ENCODE data around the gene CTXN1.
"Not testable (repeated sequence)": the region's sequence is repeated elsewhere in the genome, so short reads cannot be mapped to it uniquely, and the experiment has no call there.

Gene CTXN1

GRCh38 chr19:7900931-7901330 lies 25.0 kb downstream of the CTXN1 start:
- DNase-seq (ENCODE audit: low read depth in 2 of 2): no peak

DNA sequence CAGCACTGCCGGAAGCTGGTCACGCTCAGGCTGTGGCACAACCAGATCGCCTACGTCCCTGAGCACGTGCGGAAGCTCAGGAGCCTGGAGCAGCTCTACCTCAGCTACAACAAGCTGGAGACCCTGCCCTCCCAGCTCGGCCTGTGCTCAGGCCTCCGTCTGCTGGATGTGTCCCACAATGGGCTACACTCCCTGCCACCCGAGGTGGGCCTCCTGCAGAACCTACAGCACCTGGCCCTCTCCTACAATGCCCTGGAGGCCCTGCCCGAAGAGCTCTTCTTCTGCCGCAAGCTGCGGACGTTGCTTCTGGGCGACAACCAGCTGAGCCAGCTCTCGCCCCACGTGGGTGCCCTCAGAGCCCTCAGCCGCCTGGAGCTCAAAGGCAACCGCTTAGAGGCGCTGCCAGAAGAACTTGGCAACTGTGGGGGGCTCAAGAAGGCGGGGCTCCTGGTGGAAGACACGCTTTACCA lies 25.5 kb downstream of the CTXN1 start:
- DNase-seq (ENCODE audit: low read depth in 2 of 2): no peak

DNA sequence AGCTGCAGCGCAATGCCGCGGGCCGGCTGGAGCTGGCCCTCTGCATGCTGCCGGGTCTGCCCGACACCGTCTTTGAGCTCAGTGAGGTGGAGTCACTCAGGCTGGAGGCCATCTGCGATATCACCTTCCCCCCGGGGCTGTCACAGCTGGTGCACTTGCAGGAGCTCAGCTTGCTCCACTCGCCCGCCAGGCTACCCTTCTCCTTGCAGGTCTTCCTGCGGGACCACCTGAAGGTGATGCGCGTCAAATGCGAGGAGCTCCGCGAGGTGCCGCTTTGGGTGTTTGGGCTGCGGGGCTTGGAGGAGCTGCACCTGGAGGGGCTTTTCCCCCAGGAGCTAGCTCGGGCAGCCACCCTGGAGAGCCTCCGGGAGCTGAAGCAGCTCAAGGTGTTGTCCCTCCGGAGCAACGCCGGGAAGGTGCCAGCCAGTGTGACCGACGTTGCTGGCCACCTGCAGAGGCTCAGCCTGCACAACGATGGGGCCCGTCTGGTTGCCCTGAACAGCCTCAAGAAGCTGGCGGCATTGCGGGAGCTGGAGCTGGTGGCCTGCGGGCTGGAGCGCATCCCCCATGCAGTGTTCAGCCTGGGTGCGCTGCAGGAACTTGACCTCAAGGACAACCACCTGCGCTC lies 26.1 kb downstream of the CTXN1 start:
- no peak for DNase-seq (ENCODE audit: low read depth in 2 of 2)

DNA sequence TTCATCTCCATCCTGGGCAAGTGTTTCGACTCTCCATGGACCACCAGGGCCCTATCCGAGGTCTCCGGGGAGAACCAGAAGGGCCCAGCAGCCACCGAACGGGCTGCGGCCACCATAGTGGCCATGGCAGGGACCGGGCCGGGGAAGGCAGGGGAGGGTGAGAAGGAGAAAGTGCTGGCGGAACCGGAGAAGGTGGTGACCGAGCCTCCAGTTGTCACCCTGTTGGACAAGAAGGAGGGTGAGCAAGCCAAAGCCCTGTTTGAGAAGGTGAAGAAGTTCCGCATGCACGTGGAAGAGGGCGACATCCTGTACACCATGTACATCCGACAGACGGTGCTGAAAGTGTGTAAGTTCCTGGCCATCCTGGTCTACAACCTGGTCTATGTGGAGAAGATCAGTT lies 27.0 kb downstream of the CTXN1 start:
- DNase-seq (ENCODE audit: low read depth in 2 of 2): no peak

DNA sequence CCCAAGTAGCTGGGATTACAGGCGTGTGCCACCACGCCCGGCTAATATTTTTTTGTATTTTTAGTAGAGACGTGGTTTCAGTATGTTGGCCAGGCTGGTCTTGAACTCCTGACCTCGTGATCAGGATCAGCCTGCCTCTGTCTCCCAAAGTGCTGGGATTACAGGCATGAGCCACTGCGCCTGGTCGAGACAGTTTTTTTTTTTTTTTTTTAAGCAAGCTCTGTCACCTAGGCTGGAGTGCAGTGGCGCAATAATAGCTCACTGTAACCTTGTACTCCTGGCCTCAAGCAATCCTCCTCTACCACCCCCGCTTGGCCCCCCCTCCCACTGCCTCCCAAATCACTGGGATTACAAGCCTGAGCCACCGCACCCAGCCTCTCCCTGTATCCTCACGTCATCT lies 28.6 kb downstream of the CTXN1 start:
- DNase-seq (ENCODE audit: low read depth in 2 of 2): no peak

DNA sequence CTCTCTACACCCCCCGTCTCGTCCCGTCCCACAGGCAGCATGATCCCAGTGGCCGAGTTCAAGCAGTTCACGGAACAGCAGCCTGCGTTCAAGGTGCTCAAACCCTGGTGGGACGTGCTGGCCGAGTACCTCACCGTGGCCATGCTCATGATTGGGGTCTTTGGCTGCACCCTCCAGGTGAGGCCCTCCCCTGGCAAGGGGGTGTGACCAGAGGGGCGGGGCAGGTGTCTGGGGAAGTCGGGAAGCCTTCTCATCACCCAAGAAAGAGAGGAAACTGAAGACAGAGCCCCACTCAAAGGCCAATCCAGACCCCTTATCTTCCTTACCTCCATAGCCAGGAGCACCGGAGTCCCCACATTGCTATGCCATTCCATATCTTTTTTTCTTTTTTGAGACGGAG lies 30.4 kb downstream of the CTXN1 start:
- DNase-seq (ENCODE audit: low read depth in 2 of 2): no peak

- DNase-seq (ENCODE audit: low read depth in 2 of 2): no peak
Observed at GRCh38 chr19:7894612-7895309, 31.2 kb downstream of the CTXN1 start.

GRCh38 chr19:7893362-7894101 lies 32.4 kb downstream of the CTXN1 start:
- DNase-seq (ENCODE audit: low read depth in 2 of 2): not testable (repeated sequence)

DNA sequence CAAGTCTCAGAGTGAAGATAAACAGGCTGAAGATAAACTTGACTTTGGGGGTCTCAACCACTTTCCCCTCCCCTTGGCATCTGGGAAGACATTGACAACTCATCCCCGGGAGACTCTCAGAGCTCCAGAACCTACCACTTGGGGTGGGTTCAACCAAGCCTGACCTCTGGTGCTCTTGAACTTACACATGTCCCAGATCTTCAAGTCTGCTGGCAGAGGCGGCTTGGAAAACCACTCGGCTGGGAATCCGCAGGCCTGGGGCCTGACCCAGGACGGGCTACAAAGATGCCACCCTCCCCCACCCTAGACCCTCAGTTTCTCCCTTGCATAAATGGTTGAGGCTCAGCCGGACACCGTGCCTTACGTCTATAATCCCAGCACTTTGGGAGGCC lies 37.1 kb downstream of the CTXN1 start:
- no peak for DNase-seq (ENCODE audit: low read depth in 2 of 2)

- peak in 1 of 2 donors; percentile 39 for DNase-seq (ENCODE audit: low read depth in 2 of 2)
Observed at GRCh38 chr19:7888145-7888825, 37.6 kb downstream of the CTXN1 start, which contains the start of gene LRRC8E. Gene LRRC8E, plus strand, starts transcription at chr19:7888510. Its CDS starts 7,094 bp downstream, at chr19:7895604.

DNA sequence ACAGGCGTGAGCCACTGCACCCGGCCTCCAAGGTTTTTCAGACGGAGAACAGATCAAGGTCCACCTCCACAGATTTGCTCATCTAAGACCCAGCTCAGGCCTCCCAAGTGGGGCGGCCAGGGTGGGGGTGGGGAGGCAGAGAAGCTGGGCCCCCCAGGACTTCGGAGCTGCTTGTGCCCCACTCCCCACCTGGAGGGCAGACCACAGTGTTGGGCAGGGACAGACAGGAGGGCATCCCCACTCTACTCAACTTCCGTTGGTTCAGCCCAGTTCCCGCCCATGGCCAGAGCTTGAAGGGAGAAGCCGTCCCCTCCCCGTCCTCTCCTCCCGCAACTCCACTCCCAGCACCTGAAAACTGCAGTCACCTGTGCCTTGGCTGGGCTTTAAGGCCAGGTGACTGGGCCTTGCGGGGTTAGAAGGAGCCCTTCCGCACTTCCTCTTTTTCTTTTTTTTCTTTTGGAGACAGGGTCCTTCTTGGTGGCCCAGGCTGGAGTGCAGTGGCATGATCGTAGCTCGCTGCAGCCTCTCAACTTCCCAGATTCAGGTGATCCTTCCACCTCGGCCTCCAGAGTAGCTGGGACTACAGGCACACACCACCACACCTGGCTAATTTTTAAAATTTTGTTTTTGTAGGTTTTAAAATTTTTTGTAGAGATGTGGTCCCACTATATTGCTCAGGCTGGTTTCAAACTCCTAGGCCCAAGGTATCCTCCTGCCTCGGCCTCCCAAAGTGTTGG lies 38.4 kb downstream of the CTXN1 start:
- no peak for DNase-seq (ENCODE audit: low read depth in 2 of 2)

GRCh38 chr19:7885818-7886217 lies 40.1 kb downstream of the CTXN1 start:
- no peak for DNase-seq (ENCODE audit: low read depth in 2 of 2)

DNA sequence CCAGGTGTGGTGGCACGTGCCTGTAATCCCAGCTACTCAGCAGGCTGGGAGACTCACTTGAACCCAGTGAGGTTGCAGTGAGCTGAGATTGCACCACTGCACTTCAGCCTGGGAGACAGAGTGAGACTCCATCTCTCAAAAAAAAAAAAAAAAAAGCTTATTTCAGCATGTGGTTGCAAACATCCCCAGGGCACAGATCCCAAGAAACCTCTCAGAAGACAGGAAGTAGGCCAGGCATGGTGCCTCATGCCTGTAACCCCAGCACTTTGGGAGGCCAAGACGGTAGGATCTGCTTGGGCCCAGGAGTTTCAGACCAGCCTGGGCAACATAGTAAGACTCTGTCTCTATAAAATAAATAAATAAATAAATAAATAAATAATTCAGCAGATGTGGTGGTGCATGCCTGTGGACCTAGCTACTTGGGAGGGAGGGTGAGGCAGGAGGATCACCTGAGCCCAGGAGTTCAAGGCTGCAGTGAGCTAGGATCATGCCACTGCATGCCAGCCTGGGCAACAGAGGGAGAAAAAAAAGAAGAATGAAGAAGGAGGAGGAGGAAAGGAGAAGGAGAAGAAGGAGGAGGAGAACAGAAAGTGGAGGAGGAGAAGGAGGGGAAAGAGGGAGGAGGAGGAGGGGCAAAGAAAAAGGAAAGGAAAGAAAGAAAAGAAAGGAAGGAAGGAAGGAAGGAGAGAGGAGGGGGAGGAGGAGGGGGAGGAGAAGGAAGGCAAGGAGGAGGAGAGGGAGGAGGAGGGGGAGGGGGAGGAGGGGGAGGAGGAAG lies 42.0 kb downstream of the CTXN1 start:
- no peak for DNase-seq (ENCODE audit: low read depth in 2 of 2)

DNA sequence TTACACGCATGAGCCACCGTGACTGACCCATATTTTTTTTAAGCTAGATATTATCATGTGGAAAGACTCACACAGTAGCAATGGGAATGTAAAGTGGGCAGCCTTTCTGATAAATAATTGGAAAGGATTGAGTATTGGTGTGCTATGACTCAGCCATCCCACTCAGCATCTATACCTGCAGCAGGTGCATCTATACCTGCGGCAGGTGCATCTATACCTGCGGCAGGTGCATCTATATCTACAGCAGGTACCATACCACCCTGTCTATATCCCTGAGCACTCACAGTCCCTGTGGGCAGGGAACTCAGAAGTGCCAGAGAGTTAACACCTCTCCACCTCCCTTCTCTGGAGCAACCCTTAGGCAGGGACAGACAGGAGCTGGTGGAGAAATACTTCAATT lies 42.8 kb downstream of the CTXN1 start:
- DNase-seq (ENCODE audit: low read depth in 2 of 2): no peak

GRCh38 chr19:7881910-7882309 lies 44.0 kb downstream of the CTXN1 start:
- DNase-seq (ENCODE audit: low read depth in 2 of 2): no peak

- no peak for DNase-seq (ENCODE audit: low read depth in 2 of 2)
Observed at GRCh38 chr19:7879836-7880235, 46.1 kb downstream of the CTXN1 start.

DNA sequence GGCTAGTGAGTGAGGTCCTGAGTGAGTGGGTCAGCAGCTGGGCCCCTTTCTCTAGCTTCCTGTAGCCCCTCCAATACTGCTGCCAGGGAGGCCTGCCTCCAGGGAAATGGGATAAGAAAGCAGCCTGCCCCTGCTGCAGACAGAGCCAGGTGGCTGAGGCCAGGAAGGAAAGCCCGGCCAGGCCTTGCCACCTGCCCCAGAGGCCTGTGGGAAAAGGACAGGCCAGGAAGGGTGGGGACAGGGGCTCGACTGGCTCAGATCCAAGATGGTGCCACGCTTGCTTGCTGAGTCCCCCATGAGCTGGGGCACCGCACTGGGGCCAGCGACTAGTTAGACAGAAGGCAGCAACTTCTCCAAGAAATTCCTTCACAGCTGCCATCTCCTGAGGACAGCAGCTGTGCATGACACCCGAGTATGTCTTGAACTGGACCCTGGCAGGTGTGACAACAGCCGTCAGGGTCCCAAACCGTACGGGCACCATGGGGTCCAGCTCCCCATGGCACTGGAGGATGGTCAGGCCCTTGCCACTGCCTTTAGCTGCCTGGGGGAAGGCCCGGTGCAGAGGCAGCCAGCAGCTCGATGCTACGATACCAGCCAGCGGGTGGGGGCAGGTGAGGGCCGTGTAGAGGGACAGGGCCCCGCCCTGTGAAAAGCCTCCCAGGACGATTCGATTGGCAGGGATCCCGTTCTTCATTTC lies 46.7 kb downstream of the CTXN1 start:
- DNase-seq (ENCODE audit: low read depth in 2 of 2): no peak

- no peak for DNase-seq (ENCODE audit: low read depth in 2 of 2)
Observed at GRCh38 chr19:7877249-7877836, 48.6 kb downstream of the CTXN1 start.

DNA sequence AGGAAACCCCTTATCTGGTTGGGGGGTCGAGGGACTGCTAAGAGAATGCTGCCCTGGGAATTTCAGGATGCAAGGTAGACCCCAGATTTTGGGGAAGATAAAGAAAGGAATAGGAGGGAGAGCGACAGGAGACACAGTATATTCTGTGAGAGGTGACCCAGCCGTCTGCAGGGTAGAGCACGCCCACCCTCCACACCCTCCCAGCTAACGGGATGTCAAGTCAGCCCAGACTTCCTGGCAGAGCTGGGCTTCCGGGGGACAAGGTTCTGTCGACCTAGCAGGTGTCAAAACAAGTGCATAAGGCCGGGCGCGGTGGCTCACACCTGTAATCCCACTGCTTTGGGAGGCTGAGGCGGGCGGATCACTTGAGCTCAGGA lies 51.0 kb downstream of the CTXN1 start:
- no peak for DNase-seq (ENCODE audit: low read depth in 2 of 2)
